Mucosa of stomach (tissue), 1 donor: Measurements from ENCODE around the gene RNF112.

Experiments used
- H3K27me3 ChIP-seq: one replicate; pipeline ENCODE4 v1.7.0; 2013; ENCODE audit warnings: mild to moderate bottlenecking, low read length; ENCODE audit not compliant: control insufficient read depth, insufficient read depth
- H3K36me3 ChIP-seq: one replicate; pipeline ENCODE4 v1.7.0; 2013; ENCODE audit warnings: low read length; ENCODE audit not compliant: control insufficient read depth, insufficient read depth
- H3K4me1 ChIP-seq: one replicate; pipeline ENCODE4 v1.7.0; 2013; ENCODE audit warnings: mild to moderate bottlenecking, low read length; ENCODE audit not compliant: control insufficient read depth, insufficient read depth
- H3K4me3 ChIP-seq: one replicate; pipeline ENCODE4 v1.7.0; 2013; ENCODE audit warnings: low read length
- H3K9ac ChIP-seq: one replicate; pipeline ENCODE4 v1.7.0; 2013; ENCODE audit warnings: mild to moderate bottlenecking, low read length, moderate library complexity
- H3K9me3 ChIP-seq: one replicate; pipeline ENCODE4 v1.7.0; 2013; ENCODE audit warnings: mild to moderate bottlenecking, low read length, moderate library complexity; ENCODE audit not compliant: control insufficient read depth
- donor health status: Pancreatic carcinoma.

The RNF112 gene

DNA sequence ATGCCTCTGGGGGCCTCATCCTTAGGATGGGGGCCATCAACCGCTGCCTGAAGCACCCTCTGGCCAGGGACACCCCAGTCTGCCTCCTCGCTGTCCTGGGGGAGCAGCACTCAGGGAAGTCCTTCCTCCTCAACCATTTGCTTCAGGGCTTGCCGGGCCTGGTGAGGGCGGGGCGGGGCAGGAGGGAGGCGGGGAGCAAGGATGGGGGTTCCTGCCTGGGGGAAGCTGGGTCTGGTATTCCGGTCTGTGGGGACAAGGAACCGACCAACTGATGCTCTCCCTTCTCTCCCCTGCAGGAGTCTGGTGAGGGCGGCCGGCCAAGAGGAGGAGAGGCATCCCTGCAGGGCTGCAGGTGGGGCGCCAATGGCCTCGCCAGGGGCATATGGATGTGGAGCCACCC, 2.0 kb downstream of the RNF112 start:
- Histone ChIP-seq H3K4me1 (peaks cover 7% of the 10 kb centered on the region), H3K36me3 (no peaks in the 10 kb centered on the region), H3K4me3 (no peak overlapping the region), H3K9me3 (no peaks in the 10 kb centered on the region), H3K9ac (no peak overlapping the region), H3K27me3 (peaks cover 9% of the 10 kb centered on the region)

GRCh38 chr17:19413761-19414160, 2.7 kb downstream of the RNF112 start:
- no peaks in the 10 kb centered on the region for H3K9me3 ChIP-seq
- peaks cover 11% of the 10 kb centered on the region for H3K4me1 ChIP-seq
- H3K4me3 ChIP-seq = no peak overlapping the region
- H3K9ac ChIP-seq = no peak overlapping the region
- H3K27me3 ChIP-seq = peaks cover 9% of the 10 kb centered on the region
- H3K36me3 ChIP-seq = no peaks in the 10 kb centered on the region

- Histone ChIP-seq H3K9me3 (no peaks in the 10 kb centered on the region), H3K36me3 (no peaks in the 10 kb centered on the region), H3K4me3 (no peak overlapping the region), H3K4me1 (peaks cover 12% of the 10 kb centered on the region), H3K9ac (no peak overlapping the region), H3K27me3 (peaks cover 9% of the 10 kb centered on the region)
Measured at GRCh38 chr17:19414396-19415280, 3.6 kb downstream of the RNF112 start.

DNA sequence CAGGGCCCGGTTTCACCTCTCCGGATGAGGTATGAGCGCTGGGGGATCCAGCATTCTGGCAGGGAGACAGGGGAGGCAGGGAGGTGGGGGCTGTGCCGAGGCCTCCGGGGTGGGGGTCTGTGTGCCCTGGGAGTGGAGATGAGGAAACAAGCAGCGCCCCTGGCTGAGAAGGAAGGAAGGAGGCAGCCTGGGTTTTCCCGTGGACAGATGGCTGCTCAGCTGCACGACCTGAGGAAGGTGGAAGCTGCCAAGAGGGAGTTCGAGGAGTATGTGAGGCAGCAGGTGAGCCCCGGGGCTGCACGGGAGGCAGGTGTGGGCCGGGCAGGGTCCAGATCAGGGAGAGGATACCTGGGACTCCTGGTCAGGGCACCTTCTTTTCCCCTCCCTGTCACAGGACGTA, 4.3 kb downstream of the RNF112 start:
- H3K27me3 ChIP-seq = peaks cover 9% of the 10 kb centered on the region
- no peaks in the 10 kb centered on the region for H3K36me3 ChIP-seq
- no peak overlapping the region for H3K4me3 ChIP-seq
- peaks cover 12% of the 10 kb centered on the region for H3K4me1 ChIP-seq
- no peaks in the 10 kb centered on the region for H3K9me3 ChIP-seq
- no peak overlapping the region for H3K9ac ChIP-seq

GRCh38 chr17:19415806-19416775, 5.1 kb downstream of the RNF112 start:
- Histone ChIP-seq H3K36me3 (no peaks in the 10 kb centered on the region), H3K9me3 (no peaks in the 10 kb centered on the region), H3K9ac (no peak overlapping the region), H3K27me3 (peaks cover 7% of the 10 kb centered on the region), H3K4me3 (no peak overlapping the region), H3K4me1 (peaks cover 12% of the 10 kb centered on the region)

DNA sequence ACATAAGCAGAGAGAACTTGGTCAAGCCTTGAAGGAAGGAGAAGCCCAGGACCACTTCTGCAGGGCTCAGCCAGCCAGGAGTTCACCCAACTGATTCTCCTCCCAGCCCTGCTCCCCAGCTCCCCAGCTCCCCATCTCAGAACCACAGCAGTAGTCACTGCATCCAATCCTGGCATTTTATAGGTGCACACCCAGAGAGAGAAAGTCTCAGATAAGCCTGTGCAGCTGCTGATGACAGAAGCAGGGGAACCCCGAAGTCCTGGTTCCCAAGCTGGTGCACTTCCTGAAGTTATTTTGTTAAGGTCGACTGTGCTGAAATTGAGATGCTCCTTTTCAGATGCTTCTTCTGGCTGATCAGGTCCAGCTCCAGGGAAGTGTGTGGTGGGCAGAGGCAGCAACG, 6.6 kb downstream of the RNF112 start:
- H3K9ac ChIP-seq = no peak overlapping the region
- no peaks in the 10 kb centered on the region for H3K9me3 ChIP-seq
- no peaks in the 10 kb centered on the region for H3K27me3 ChIP-seq
- no peak overlapping the region for H3K4me3 ChIP-seq
- no peaks in the 10 kb centered on the region for H3K36me3 ChIP-seq
- peaks cover 12% of the 10 kb centered on the region for H3K4me1 ChIP-seq

- H3K9me3 ChIP-seq = no peaks in the 10 kb centered on the region
- H3K9ac ChIP-seq = no peak overlapping the region
- peaks cover 12% of the 10 kb centered on the region for H3K4me1 ChIP-seq
- no peak overlapping the region for H3K4me3 ChIP-seq
- no peaks in the 10 kb centered on the region for H3K36me3 ChIP-seq
- H3K27me3 ChIP-seq = no peaks in the 10 kb centered on the region
Measured at GRCh38 chr17:19418251-19418992, 7.4 kb downstream of the RNF112 start.

DNA sequence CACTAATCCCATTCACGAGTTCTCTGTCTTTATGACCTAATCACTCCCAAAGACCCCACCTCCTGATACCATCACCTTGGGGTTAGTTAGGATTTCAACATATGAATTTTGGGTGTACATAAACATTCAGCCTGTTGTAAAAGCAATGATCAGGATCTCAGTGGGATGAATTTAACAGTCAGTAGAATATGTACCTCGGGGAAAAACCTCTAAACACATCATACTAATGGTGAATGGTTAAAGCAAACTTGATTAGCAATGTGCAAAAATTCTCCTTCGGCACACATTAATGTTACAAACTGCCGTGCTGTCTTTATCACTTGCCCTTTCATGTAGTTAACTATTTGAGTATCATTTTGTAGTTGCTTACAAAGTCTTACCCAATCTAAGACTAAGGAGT, 10.2 kb downstream of the RNF112 start:
- no peak overlapping the region for H3K9ac ChIP-seq
- H3K27me3 ChIP-seq = no peaks in the 10 kb centered on the region
- H3K9me3 ChIP-seq = no peaks in the 10 kb centered on the region
- no peaks in the 10 kb centered on the region for H3K36me3 ChIP-seq
- peaks cover 12% of the 10 kb centered on the region for H3K4me1 ChIP-seq
- no peak overlapping the region for H3K4me3 ChIP-seq

DNA sequence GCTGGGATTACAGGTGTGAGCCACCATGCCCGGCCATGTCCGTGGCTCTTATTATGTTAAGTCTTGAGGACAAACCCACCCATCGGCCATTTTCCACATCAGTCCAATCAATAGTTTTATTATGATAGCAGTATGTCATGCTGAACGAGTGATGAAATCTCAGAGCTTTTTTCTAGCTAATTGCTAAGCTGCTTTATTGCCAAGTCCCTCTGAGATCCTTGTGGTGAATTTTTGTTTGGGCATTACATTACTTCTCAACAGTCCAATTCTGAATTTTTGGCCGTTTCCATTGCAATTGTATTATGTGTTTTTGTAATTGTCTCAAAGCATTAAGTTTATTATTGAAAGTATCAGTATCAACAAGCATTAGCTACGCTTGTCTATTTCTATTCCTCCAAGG, 10.9 kb downstream of the RNF112 start:
- Histone ChIP-seq H3K4me1 (peaks cover 12% of the 10 kb centered on the region), H3K9me3 (no peaks in the 10 kb centered on the region), H3K36me3 (no peaks in the 10 kb centered on the region), H3K4me3 (no peak overlapping the region), H3K9ac (no peak overlapping the region), H3K27me3 (no peaks in the 10 kb centered on the region)

DNA sequence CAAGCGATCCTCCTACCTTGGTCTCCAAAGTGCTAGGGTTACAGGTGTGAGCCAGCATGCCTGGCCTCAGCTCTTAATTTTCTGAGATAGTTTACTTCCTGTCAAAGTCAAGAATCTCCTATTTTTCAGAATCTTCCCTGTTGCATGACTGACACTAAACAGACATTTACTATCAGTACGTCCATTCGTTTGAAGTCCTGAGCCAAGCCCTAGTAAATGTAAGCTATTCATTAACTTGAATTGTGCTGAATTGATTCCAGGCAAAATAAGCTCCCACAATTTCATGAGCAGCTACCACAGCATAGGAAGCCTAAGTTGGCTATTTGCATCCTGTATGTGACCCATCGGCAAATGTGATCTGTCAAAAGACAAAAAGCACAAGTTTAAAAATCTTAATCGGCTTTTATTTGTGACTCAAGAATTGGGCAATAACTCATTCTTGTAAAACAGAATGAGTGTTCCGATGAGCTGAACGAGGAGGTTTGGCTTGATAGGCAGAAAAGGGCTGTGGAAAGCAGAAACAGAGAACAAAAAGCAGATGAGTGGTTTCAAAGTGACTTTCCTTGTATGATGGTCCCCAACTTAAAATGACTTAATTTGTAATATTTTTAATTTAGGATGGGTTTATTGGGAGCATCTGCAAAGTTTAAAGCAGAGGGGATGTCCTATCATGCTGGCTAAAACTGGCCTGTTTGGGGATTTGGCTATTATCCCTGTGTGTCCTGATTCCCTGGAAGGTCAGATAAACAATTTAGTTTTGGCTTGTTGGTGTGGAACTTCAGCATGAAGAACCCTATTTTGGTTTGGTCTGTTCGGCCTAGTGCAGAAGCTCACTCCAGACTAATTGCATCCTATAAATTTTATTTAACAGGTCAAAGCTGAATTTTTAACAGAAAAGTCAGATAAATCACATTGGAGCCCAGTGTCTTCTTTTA, 14.2 kb downstream of the RNF112 start:
- no peaks in the 10 kb centered on the region for H3K9me3 ChIP-seq
- H3K27me3 ChIP-seq = no peaks in the 10 kb centered on the region
- H3K4me1 ChIP-seq = no peaks in the 10 kb centered on the region
- H3K9ac ChIP-seq = no peak overlapping the region
- no peaks in the 10 kb centered on the region for H3K36me3 ChIP-seq
- no peak overlapping the region for H3K4me3 ChIP-seq

- no peaks in the 10 kb centered on the region for H3K9me3 ChIP-seq
- no peak overlapping the region for H3K4me3 ChIP-seq
- H3K9ac ChIP-seq = no peak overlapping the region
- H3K36me3 ChIP-seq = no peaks in the 10 kb centered on the region
- no peaks in the 10 kb centered on the region for H3K27me3 ChIP-seq
- H3K4me1 ChIP-seq = no peaks in the 10 kb centered on the region
Measured at GRCh38 chr17:19426631-19427030, 15.6 kb downstream of the RNF112 start.
